KG1 (cell line): ENCODE measurements around the gene BAIAP2L2.
"Not testable (repeated sequence)": the region's sequence is repeated elsewhere in the genome, so short reads cannot be mapped to it uniquely, and the experiment has no call there.

Experiments used
- DNase-seq: peaks from one replicate; lab custom pipeline; 2025; lab: John Stamatoyannopoulos, UW

BAIAP2L2 gene

GRCh38 chr22:38080850-38081635 is 29.4 kb downstream of the BAIAP2L2 start:
- no peak for DNase-seq

GRCh38 chr22:38080474-38080849 is 30.0 kb downstream of the BAIAP2L2 start:
- no peak for DNase-seq

GRCh38 chr22:38079804-38080203 is 30.7 kb downstream of the BAIAP2L2 start:
- no peak for DNase-seq

GRCh38 chr22:38079208-38079607 is 31.3 kb downstream of the BAIAP2L2 start:
- DNase-seq = not testable (repeated sequence)

GRCh38 chr22:38078046-38078840 is 32.2 kb downstream of the BAIAP2L2 start:
- no peak for DNase-seq

GRCh38 chr22:38077595-38077994 is 32.9 kb downstream of the BAIAP2L2 start:
- no peak for DNase-seq

GRCh38 chr22:38077096-38077495 is 33.4 kb downstream of the BAIAP2L2 start:
- no peak for DNase-seq

- DNase-seq = no peak
These were observed 34.5 kb downstream of the BAIAP2L2 start for GRCh38 chr22:38075961-38076360.

GRCh38 chr22:38075105-38075825 is 35.2 kb downstream of the BAIAP2L2 start:
- DNase-seq = no peak

GRCh38 chr22:38074181-38075104 is 36.0 kb downstream of the BAIAP2L2 start:
- DNase-seq = no peak

- DNase-seq = no peak
These were observed 37.0 kb downstream of the BAIAP2L2 start for GRCh38 chr22:38073150-38074130.

- DNase-seq = no peak
These were observed 37.9 kb downstream of the BAIAP2L2 start for GRCh38 chr22:38072322-38073149.

GRCh38 chr22:38071421-38072321 is 38.8 kb downstream of the BAIAP2L2 start:
- no peak for DNase-seq

- DNase-seq = no peak
These were observed 40.1 kb downstream of the BAIAP2L2 start for GRCh38 chr22:38070250-38070921.

GRCh38 chr22:38069372-38070249 is 40.9 kb downstream of the BAIAP2L2 start:
- DNase-seq = no peak

GRCh38 chr22:38068641-38069371 is 41.7 kb downstream of the BAIAP2L2 start:
- no peak for DNase-seq
